Liver (tissue), 3 donors: Measurements from ENCODE around the gene POU3F3.

Experiments used
- ATF3 ChIP-seq: IDR thresholded peaks from 2 replicates; pipeline ENCODE4 v1.6.1; 2016; ENCODE audit warnings: antibody characterized with exemption
- CTCF ChIP-seq: fragments of 150-350 bp; IDR thresholded peaks from 2 replicates; pipeline ENCODE4 v1.5.1; 2017; ENCODE audit warnings: improper control_type of control experiment, low read depth, low read length; ENCODE audit not compliant: missing input control
- GABPA ChIP-seq, 2 donors: IDR thresholded peaks in 1 of 2; conservative IDR thresholded peaks in 1 of 2; 2 replicates each; pipeline ENCODE4 v1.6.1; 2016; ENCODE audit warnings: antibody characterized with exemption in 2 of 2, mild to moderate bottlenecking in 1 of 2, moderate library complexity in 1 of 2
- HNF4A ChIP-seq, 2 donors: conservative IDR thresholded peaks; 2 replicates each; pipeline ENCODE4 v1.6.1; 2016; ENCODE audit warnings: antibody characterized with exemption in 2 of 2, mild to moderate bottlenecking in 2 of 2
- JUND ChIP-seq, 2 donors: IDR thresholded peaks; 2 replicates each; pipeline ENCODE4 v1.6.1; 2016; ENCODE audit warnings: antibody characterized with exemption in 2 of 2
- MAX ChIP-seq: IDR thresholded peaks from 2 replicates; pipeline ENCODE4 v1.6.1; 2016; ENCODE audit warnings: antibody characterized with exemption
- RAD21 ChIP-seq, 2 donors: IDR thresholded peaks; 2 replicates each; pipeline ENCODE4 v1.6.1; 2016; ENCODE audit warnings: antibody characterized with exemption in 2 of 2, mild to moderate bottlenecking in 2 of 2
- REST ChIP-seq: IDR thresholded peaks from 2 replicates; pipeline ENCODE4 v1.6.1; 2016; ENCODE audit warnings: antibody characterized with exemption, mild to moderate bottlenecking
- SP1 ChIP-seq: IDR thresholded peaks from 2 replicates; pipeline ENCODE4 v1.6.1; 2018; ENCODE audit warnings: antibody characterized with exemption, mild to moderate bottlenecking
- TAF1 ChIP-seq: conservative IDR thresholded peaks from 2 replicates; pipeline ENCODE4 v1.6.1; 2016; ENCODE audit warnings: antibody characterized with exemption, mild to moderate bottlenecking
- YY1 ChIP-seq: IDR thresholded peaks from 2 replicates; pipeline ENCODE4 v1.6.1; 2016; ENCODE audit warnings: antibody characterized with exemption, mild to moderate bottlenecking
- ZBTB33 ChIP-seq: IDR thresholded peaks from 2 replicates; pipeline ENCODE4 v1.6.1; 2016; ENCODE audit warnings: antibody characterized with exemption
- donor health status: healthy.
- donor health status: healthy.

GRCh38 chr2:104825124-104825865, 28.6 kb upstream of the POU3F3 start:
- no peak for TF ChIP-seq TAF1
- TF ChIP-seq HNF4A (conservative IDR thresholded peaks at IDR 0.05): no peak
- no peak for TF ChIP-seq CTCF
- no peak for TF ChIP-seq YY1
- TF ChIP-seq GABPA (IDR thresholded peaks at IDR 0.05 in 1 of 2, conservative IDR thresholded peaks at IDR 0.05 in 1 of 2): no peak
- no peak for TF ChIP-seq ATF3
- TF ChIP-seq REST: no peak
- no peak for TF ChIP-seq JUND (IDR thresholded peaks at IDR 0.05)
- no peak for TF ChIP-seq RAD21 (IDR thresholded peaks at IDR 0.05)
- no peak for TF ChIP-seq MAX
- TF ChIP-seq SP1: no peak
- no peak for TF ChIP-seq ZBTB33
